ENCODE data around the gene ZFYVE16.
A peak's percentile ranks its signal among the peaks of the same experiment; 100 is the strongest.
"Not testable (repeated sequence)": the region's sequence is repeated elsewhere in the genome, so short reads cannot be mapped to it uniquely, and the experiment has no call there.

ZFYVE16 gene

GRCh38 chr5:80407735-80408483, at the start of gene ZFYVE16:
ZFYVE16 (plus strand) TSS chr5:80408064; CDS start chr5:80434148, 26,084 bp downstream.
- peak; percentile 96 for DNase-seq

- DNase-seq, result no peak
These were observed 46.9 kb upstream of the ZFYVE16 start for GRCh38 chr5:80360914-80361444.

GRCh38 chr5:80364892-80365291, 43.0 kb upstream of the ZFYVE16 start:
- no peak for DNase-seq

- no peak for DNase-seq
These were observed 39.0 kb upstream of the ZFYVE16 start for GRCh38 chr5:80368661-80369480.

GRCh38 chr5:80369521-80369920, 38.3 kb upstream of the ZFYVE16 start:
- no peak for DNase-seq

- DNase-seq, result peak; percentile 4
These were observed 37.5 kb upstream of the ZFYVE16 start for GRCh38 chr5:80370390-80370789.

GRCh38 chr5:80372780-80373179, 35.1 kb upstream of the ZFYVE16 start:
- DNase-seq, result no peak

- DNase-seq, result no peak
These were observed 33.7 kb upstream of the ZFYVE16 start for GRCh38 chr5:80374188-80374587.

- DNase-seq, result no peak
These were observed 31.3 kb upstream of the ZFYVE16 start for GRCh38 chr5:80376557-80376956.

- no peak for DNase-seq
These were observed 25.4 kb upstream of the ZFYVE16 start for GRCh38 chr5:80382488-80382887.

- DNase-seq, result peak; percentile 79
These were observed 20.6 kb upstream of the ZFYVE16 start for GRCh38 chr5:80387063-80387768.

- no peak for DNase-seq
These were observed 18.3 kb upstream of the ZFYVE16 start for GRCh38 chr5:80389580-80389979.

GRCh38 chr5:80390413-80390812, 17.5 kb upstream of the ZFYVE16 start:
- not testable (repeated sequence) for DNase-seq

GRCh38 chr5:80391267-80391666, 16.6 kb upstream of the ZFYVE16 start:
- DNase-seq, result not testable (repeated sequence)

- peak; percentile 94 for DNase-seq
These were observed 8.2 kb upstream of the ZFYVE16 start for GRCh38 chr5:80399526-80400239.

- DNase-seq, result peak; percentile 75
These were observed 7.5 kb upstream of the ZFYVE16 start for GRCh38 chr5:80400368-80400767.

GRCh38 chr5:80403782-80404181, 4.1 kb upstream of the ZFYVE16 start:
- DNase-seq, result peak; percentile 76

- no peak for DNase-seq
These were observed 707 bp upstream of the ZFYVE16 start for GRCh38 chr5:80406980-80407734.

GRCh38 chr5:80408484-80409366, 861 bp downstream of the ZFYVE16 start:
- peak; percentile 9 for DNase-seq

- no peak for DNase-seq
These were observed 1.6 kb downstream of the ZFYVE16 start for GRCh38 chr5:80409367-80409966.
